ENCODE measurements around the gene SRRD. TPM values are rescaled to one million over a fixed set of nuclear protein-coding genes. Genes with fewer than 3 reads are reported as not detected.

SRRD gene
- total RNA-seq, 1 experiment from 2014 or later: 25.1 TPM

GRCh38 chr22:26463688-26464087 is 20.0 kb upstream of the SRRD start:
- ATAC-seq (no peak), DNase-seq (ENCODE audit: low spot score) (no peak)
- no peaks in the 10 kb centered on the region for H3K9me3 Mint-ChIP-seq
- H3K27me3 Mint-ChIP-seq (ENCODE audit: low read depth): no peaks in the 10 kb centered on the region
- ChIA-PET CTCF (interaction anchor here (5.0 kb wide), 1 partner anchor 98 kb away, joined by 69 read pairs; no protein-coding TSS in a partner anchor), POLR2A (interaction anchor here (1.3 kb wide), 1 partner anchor 20 kb away, joined by 3 read pairs; the partner anchor contains the start of genes HPS4 and SRRD)
- peaks cover 59% of the 10 kb centered on the region for H3K36me3 Mint-ChIP-seq
- H3K4me1 Mint-ChIP-seq: peaks cover 4% of the 10 kb centered on the region; the same call in 1 of the 2 replicates
- H3K27ac Mint-ChIP-seq: no peak overlapping the region
- no peak overlapping the region for H3K4me3 Mint-ChIP-seq
- TF ChIP-seq FOXP4 (CRISPR knock-in tag; IDR thresholded peaks at IDR 0.05) (no peak), ZNF219 (CRISPR knock-in tag; IDR thresholded peaks at IDR 0.05; ENCODE audit: borderline replicate concordance) (no peak), PRDM15 (CRISPR knock-in tag; IDR thresholded peaks at IDR 0.05) (no peak), AR (CRISPR knock-in tag; IDR thresholded peaks at IDR 0.05) (no peak), STAT6 (CRISPR knock-in tag; conservative IDR thresholded peaks at IDR 0.05; ENCODE audit: low read depth) (no peak), NFYB (CRISPR knock-in tag; conservative IDR thresholded peaks at IDR 0.05; ENCODE audit: low read depth) (no peak), EMX1 (CRISPR knock-in tag; IDR thresholded peaks at IDR 0.05) (no peak), FOXK1 (CRISPR knock-in tag; IDR thresholded peaks at IDR 0.05) (no peak), ZNF425 (CRISPR knock-in tag; conservative IDR thresholded peaks at IDR 0.05) (no peak), AFF4 (CRISPR knock-in tag; IDR thresholded peaks at IDR 0.05; ENCODE audit: borderline replicate concordance) (no peak), ATF6 (CRISPR knock-in tag; IDR thresholded peaks at IDR 0.05) (no peak), FOXP1 (CRISPR knock-in tag; IDR thresholded peaks at IDR 0.05; ENCODE audit: borderline replicate concordance) (no peak), CREB1 (CRISPR knock-in tag; IDR thresholded peaks at IDR 0.05) (no peak), ATF1 (CRISPR knock-in tag; IDR thresholded peaks at IDR 0.05) (no peak), TCF7 (CRISPR knock-in tag; IDR thresholded peaks at IDR 0.05; ENCODE audit: low read depth) (no peak), MXD4 (CRISPR knock-in tag; IDR thresholded peaks at IDR 0.05; ENCODE audit: borderline replicate concordance) (no peak), NR2C2 (CRISPR knock-in tag; IDR thresholded peaks at IDR 0.05) (no peak), NFATC4 (CRISPR knock-in tag; IDR thresholded peaks at IDR 0.05) (no peak)
